HCT116 (cell line): Measurements from ENCODE around the gene CCDC28B. TPM values are rescaled to one million over a fixed set of nuclear protein-coding genes. Genes with fewer than 3 reads are reported as not detected.

ENCODE experiments used
- ATAC-seq: fragments of 200-7000 bp; cut with Tn5 transposase; 2 replicates; pipeline ENCODE4 v1.9.1; 2020; ENCODE audit warnings: mild to moderate bottlenecking, moderate library complexity
- BruUV-seq: library from RNA; stranded (reverse); fragments of 400-500 nt; replicated peaks from 2 replicates; lab custom pipeline; 2021; lab: Mats Ljungman, UMichigan
- CTCF ChIA-PET: fragments of 300-600 bp; sonication (Branson Sonifier 250); formaldehyde crosslinking; loops from one replicate; lab custom pipeline; 2021; ENCODE audit warnings: antibody characterized with exemption; lab: Charles Lee
- POLR2A ChIA-PET: fragments of 300-600, 350-600 bp; sonication (Branson Sonifier 250); formaldehyde crosslinking; loops from one replicate; lab custom pipeline; 2021; ENCODE audit warnings: antibody characterized with exemption; lab: Charles Lee
- RAD21 ChIA-PET, 2 experiments: fragments of 300-600 bp; sonication (Branson Sonifier 250); formaldehyde crosslinking; loops; one replicate each; lab custom pipeline; 2023; ENCODE audit warnings: low total read pairs in 2 of 2; ENCODE audit not compliant: uncharacterized antibody in 2 of 2, unreplicated experiment in 2 of 2, low non-redundant PET in 1 of 2; lab: Charles Lee
- DNase-seq: peaks from one replicate; pipeline ENCODE4 v3.0.0-alpha.2; 2010; ENCODE audit warnings: low read depth, low spot score
- H2AFZ ChIP-seq: fragments of 200-600 bp; shearing (Covaris generic), sonication (generic); 2 replicates; pipeline ENCODE4 v1.6.1; 2017; ENCODE audit warnings: low read depth, mixed run types, mixed read lengths, antibody characterized with exemption, low read length; ENCODE audit not compliant: poor library complexity, severe bottlenecking
- H3K27ac ChIP-seq: 2 replicates; pipeline ENCODE4 v1.5.1; 2012; ENCODE audit warnings: low read depth, low read length
- H3K27me3 ChIP-seq: fragments of 200-600 bp; sonication (generic); 2 replicates; pipeline ENCODE4 v1.6.1; 2016; ENCODE audit warnings: mixed run types, low read length, mixed read lengths; ENCODE audit not compliant: insufficient read depth
- H3K36me3 ChIP-seq, 2 experiments: fragments of 200-500 bp in 1 of 2; fragments of 200-600 bp in 1 of 2; sonication (Bioruptor generic) in 1 of 2; sonication (generic) in 1 of 2; 2 replicates each; pipeline versions ENCODE4 v1.5.1 to v1.6.1; 2014 to 2016; ENCODE audit warnings: low read length in 2 of 2, inconsistent platforms in 1 of 2, mixed read lengths in 1 of 2, mixed run types in 1 of 2; ENCODE audit not compliant: insufficient read depth in 2 of 2, control insufficient read depth in 1 of 2
- H3K4me1 ChIP-seq, 2 experiments: fragments of 200-600 bp in 1 of 2; sonication (generic) in 1 of 2; 2 replicates each; pipeline versions ENCODE4 v1.5.1 to v1.6.1; 2012 to 2017; ENCODE audit warnings: low read length in 2 of 2, inconsistent platforms in 1 of 2, mild to moderate bottlenecking in 1 of 2, mixed read lengths in 1 of 2, mixed run types in 1 of 2, moderate library complexity in 1 of 2; ENCODE audit not compliant: insufficient read depth in 2 of 2, control insufficient read depth in 1 of 2
- H3K4me2 ChIP-seq: fragments of 200-600 bp; sonication (generic); 2 replicates; pipeline ENCODE4 v1.6.1; 2017; ENCODE audit warnings: mixed run types, low read length, mixed read lengths
- H3K4me3 ChIP-seq, 2 experiments: fragments of 200-600 bp in 1 of 2; sonication (generic) in 1 of 2; replicated peaks in 1 of 2; 2 replicates each; pipeline ENCODE4 v1.5.1; 2011 to 2016; ENCODE audit warnings: low read length in 2 of 2, control low read depth in 1 of 2, low read depth in 1 of 2, mild to moderate bottlenecking in 1 of 2, mixed read lengths in 1 of 2, mixed run types in 1 of 2
- H3K79me2 ChIP-seq: fragments of 200-600 bp; sonication (generic); 2 replicates; pipeline ENCODE4 v1.6.1; 2017; ENCODE audit warnings: mild to moderate bottlenecking, mixed run types, low read length, moderate library complexity, mixed read lengths; ENCODE audit not compliant: insufficient read depth
- H3K9ac ChIP-seq: fragments of 200-600 bp; sonication (generic); 2 replicates; pipeline ENCODE4 v1.6.1; 2016; ENCODE audit warnings: low read length, mixed read lengths
- H3K9me2 ChIP-seq: fragments of 200-600 bp; sonication (generic), shearing (Covaris generic); 2 replicates; pipeline ENCODE4 v1.6.1; 2017; ENCODE audit warnings: mixed run types, mild to moderate bottlenecking, moderate library complexity; ENCODE audit not compliant: insufficient read depth
- H3K9me3 ChIP-seq, 2 experiments: fragments of 200-500 bp in 1 of 2; fragments of 200-600 bp in 1 of 2; sonication (Bioruptor generic) in 1 of 2; sonication (generic) in 1 of 2; 2 replicates each; pipeline ENCODE4 v1.6.1; 2014 to 2017; ENCODE audit warnings: low read length in 2 of 2, mixed read lengths in 2 of 2, inconsistent platforms in 1 of 2, low read depth in 1 of 2, mild to moderate bottlenecking in 1 of 2, mixed run types in 1 of 2, moderate library complexity in 1 of 2; ENCODE audit not compliant: control insufficient read depth in 1 of 2, insufficient read depth in 1 of 2
- H4K20me1 ChIP-seq: fragments of 200-600 bp; sonication (generic), shearing (Covaris generic); 2 replicates; pipeline ENCODE4 v1.6.1; 2017; ENCODE audit warnings: mixed run types, mild to moderate bottlenecking, moderate library complexity; ENCODE audit not compliant: insufficient read depth
- EGR1 ChIP-seq: IDR thresholded peaks from 2 replicates; pipeline ENCODE4 v1.6.1; 2012; ENCODE audit warnings: low read depth
- ELF1 ChIP-seq: IDR thresholded peaks from 2 replicates; pipeline ENCODE4 v1.6.1; 2012; ENCODE audit warnings: low read depth, borderline replicate concordance
- EZH2 ChIP-seq: fragments of 200-600 bp; sonication (generic); IDR thresholded peaks from 2 replicates; pipeline ENCODE4 v1.6.1; 2017; ENCODE audit warnings: antibody characterized with exemption, mixed run types
- EZH2phosphoT487 ChIP-seq: fragments of 200-600 bp; IDR thresholded peaks from 2 replicates; pipeline ENCODE4 v1.6.1; 2018; ENCODE audit warnings: antibody characterized with exemption, borderline replicate concordance
- MAX ChIP-seq: IDR thresholded peaks from 2 replicates; pipeline ENCODE4 v1.6.1; 2012
- POLR2AphosphoS5 ChIP-seq: IDR thresholded peaks from 2 replicates; pipeline ENCODE4 v1.6.1; 2011; ENCODE audit warnings: mild to moderate bottlenecking, low read depth, low read length, moderate library complexity
- REST ChIP-seq: IDR thresholded peaks from 2 replicates; pipeline ENCODE4 v1.6.1; 2012; ENCODE audit warnings: low read depth
- SIN3A ChIP-seq: IDR thresholded peaks from 2 replicates; pipeline ENCODE4 v1.6.1; 2012; ENCODE audit warnings: low read depth
- SP1 ChIP-seq: IDR thresholded peaks from 2 replicates; pipeline ENCODE4 v1.6.1; 2012; ENCODE audit warnings: low read depth
- TCF7L2 ChIP-seq: IDR thresholded peaks from 2 replicates; pipeline ENCODE4 v1.7.0; 2011; ENCODE audit warnings: borderline replicate concordance, inconsistent platforms; ENCODE audit not compliant: insufficient read depth, insufficient read length; ENCODE audit errors: extremely low read depth
- intact Hi-C: fragments of 100-400 bp; cut with micrococcal nuclease; formaldehyde crosslinking; loops from 2 replicates; pipeline ENCODE4 v1.10.0; 2022
- total RNA-seq: library from RNA; stranded (reverse); gene quantifications from one replicate; pipeline ENCODE4 v1.2.1, GENCODE V29; 2021; ENCODE audit not compliant: unreplicated experiment

The CCDC28B gene
- total RNA-seq, 1 experiment from 2014 or later = 5.9 TPM

DNA sequence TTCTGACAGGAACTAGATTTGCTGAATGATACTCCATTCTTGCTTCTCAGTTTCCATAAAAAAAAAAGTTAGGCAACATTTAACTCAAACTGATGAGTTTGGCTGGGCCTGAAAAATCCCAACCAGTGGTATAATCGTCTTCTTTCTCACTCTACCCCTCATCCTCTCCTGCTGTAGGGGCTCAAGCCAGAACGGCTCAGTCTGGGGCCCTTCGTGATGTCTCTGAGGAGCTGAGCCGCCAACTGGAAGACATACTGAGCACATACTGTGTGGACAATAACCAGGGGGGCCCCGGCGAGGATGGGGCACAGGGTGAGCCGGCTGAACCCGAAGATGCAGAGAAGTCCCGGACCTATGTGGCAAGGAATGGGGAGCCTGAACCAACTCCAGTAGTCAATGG is 19.3 kb upstream of the CCDC28B start:
- Histone ChIP-seq H3K79me2 (peaks cover 56% of the 10 kb centered on the region), H2AFZ (no peak overlapping the region), H3K27ac (peak overlapping the region; percentile 69), H3K4me2 (peak overlapping the region; percentile 95), H3K36me3 (peaks cover 26 to 40% of the 10 kb centered on the region in 2 experiments), H3K4me1 (peaks cover 15 to 32% of the 10 kb centered on the region in 2 experiments), H4K20me1 (peaks cover 9% of the 10 kb centered on the region; the same call in 1 of the 2 replicates), H3K9me3 (no peaks in the 10 kb centered on the region), H3K9ac (peak overlapping the region; percentile 95), H3K9me2 (no peaks in the 10 kb centered on the region), H3K27me3 (no peaks in the 10 kb centered on the region), H3K4me3 (peak overlapping the region; percentile 85 to 86)
- ChIA-PET CTCF (no interaction called here), POLR2A (no interaction called here), RAD21 (no interaction called here)
- TF ChIP-seq REST (no peak), ELF1 (no peak), SIN3A (no peak), EGR1 (no peak), TCF7L2 (no peak), EZH2 (no peak), SP1 (no peak), EZH2phosphoT487 (no peak), POLR2AphosphoS5 (no peak), MAX (no peak)
- intact Hi-C loops = no loop called here
- BruUV-seq = TSS peak; percentile 67
- DNase-seq = no peak
- no peak for ATAC-seq
